Trophoblast cell (in vitro differentiated cells and primary cell): ENCODE measurements around the gene TBC1D9.
"Not testable (repeated sequence)": the region's sequence is repeated elsewhere in the genome, so short reads cannot be mapped to it uniquely, and the experiment has no call there.

Source experiments
- DNase-seq, 2 donors: peaks; one replicate each; pipeline ENCODE4 v3.0.0-alpha.2; 2016
- H2AFZ ChIP-seq: 2 replicates; pipeline ENCODE4 v1.6.1; 2013; ENCODE audit warnings: low read length, moderate library complexity, mild to moderate bottlenecking; ENCODE audit not compliant: insufficient read depth, poor library complexity
- H2AK5ac ChIP-seq: 2 replicates; pipeline ENCODE4 v1.6.1; 2013; ENCODE audit warnings: mild to moderate bottlenecking, low read length
- H2BK120ac ChIP-seq: 2 replicates; pipeline ENCODE4 v1.6.1; 2013; ENCODE audit warnings: low read length, mild to moderate bottlenecking, moderate library complexity; ENCODE audit not compliant: insufficient read depth, poor library complexity
- H2BK12ac ChIP-seq: 2 replicates; pipeline ENCODE4 v1.6.1; 2013; ENCODE audit warnings: mild to moderate bottlenecking, low read length, moderate library complexity
- H2BK5ac ChIP-seq: 2 replicates; pipeline ENCODE4 v1.6.1; 2013; ENCODE audit warnings: low read length, low read depth, moderate library complexity, mild to moderate bottlenecking; ENCODE audit not compliant: poor library complexity
- H3K14ac ChIP-seq: 2 replicates; pipeline ENCODE4 v1.6.1; 2013; ENCODE audit warnings: mild to moderate bottlenecking, low read length
- H3K18ac ChIP-seq: 2 replicates; pipeline ENCODE4 v1.6.1; 2013; ENCODE audit warnings: mild to moderate bottlenecking, low read length
- H3K23ac ChIP-seq: 2 replicates; pipeline ENCODE4 v1.6.1; 2013; ENCODE audit warnings: low read length
- H3K27ac ChIP-seq: 2 replicates; pipeline ENCODE4 v1.5.1; 2013; ENCODE audit warnings: low read depth, mild to moderate bottlenecking, inconsistent platforms, low read length, moderate library complexity
- H3K27me3 ChIP-seq: 2 replicates; pipeline ENCODE4 v1.6.1; 2013; ENCODE audit warnings: inconsistent platforms, mild to moderate bottlenecking, low read length, moderate library complexity; ENCODE audit not compliant: insufficient read depth
- H3K36me3 ChIP-seq, 2 experiments: 1 replicate in 1 of 2; 2 replicates in 1 of 2; pipeline ENCODE4 v1.6.1; 2013; ENCODE audit warnings: low read length in 2 of 2, mild to moderate bottlenecking in 2 of 2, moderate library complexity in 1 of 2; ENCODE audit not compliant: insufficient read depth in 2 of 2, control insufficient read depth in 1 of 2
- H3K4ac ChIP-seq: 2 replicates; pipeline ENCODE4 v1.6.1; 2013; ENCODE audit warnings: low read depth, mild to moderate bottlenecking, low read length, moderate library complexity
- H3K4me1 ChIP-seq, 2 experiments: 1 replicate in 1 of 2; 2 replicates in 1 of 2; pipeline ENCODE4 v1.6.1; 2013; ENCODE audit warnings: low read length in 2 of 2, mild to moderate bottlenecking in 2 of 2, moderate library complexity in 1 of 2; ENCODE audit not compliant: insufficient read depth in 2 of 2, control insufficient read depth in 1 of 2
- H3K4me2 ChIP-seq: 2 replicates; pipeline ENCODE4 v1.6.1; 2013; ENCODE audit warnings: inconsistent platforms, mild to moderate bottlenecking, low read length, moderate library complexity
- H3K4me3 ChIP-seq: 2 replicates; pipeline ENCODE4 v1.5.1; 2013; ENCODE audit warnings: mild to moderate bottlenecking, low read depth, low read length, inconsistent platforms
- H3K79me1 ChIP-seq: one replicate; pipeline ENCODE4 v1.6.1; 2013; ENCODE audit warnings: low read length
- H3K79me2 ChIP-seq: 2 replicates; pipeline ENCODE4 v1.6.1; 2013; ENCODE audit warnings: low read length, mild to moderate bottlenecking; ENCODE audit not compliant: control insufficient read depth, insufficient read depth, poor library complexity
- H3K9ac ChIP-seq: 2 replicates; pipeline ENCODE4 v1.6.1; 2013; ENCODE audit warnings: mild to moderate bottlenecking, low read length
- H3K9me3 ChIP-seq: 2 replicates; pipeline ENCODE4 v1.6.1; 2013; ENCODE audit warnings: low read depth, mild to moderate bottlenecking, control low read depth, inconsistent platforms, low read length; ENCODE audit not compliant: insufficient read depth
- H4K12ac ChIP-seq: 2 replicates; pipeline ENCODE4 v1.6.1; 2013; ENCODE audit warnings: low read depth, mild to moderate bottlenecking, low read length, moderate library complexity
- H4K8ac ChIP-seq: 2 replicates; pipeline ENCODE4 v1.6.1; 2013; ENCODE audit warnings: low read depth, mild to moderate bottlenecking, low read length, moderate library complexity
- H4K91ac ChIP-seq: one replicate; pipeline ENCODE4 v1.6.1; 2013; ENCODE audit warnings: low read depth, mild to moderate bottlenecking, low read length, moderate library complexity
- WGBS: extraction: QIAGEN DNeasy Blood & Tissue Kit; methylation state at CpG from one replicate; pipeline ENCODE4 v1.1.7; 2013; ENCODE audit warnings: missing lambda C conversion rate; ENCODE audit not compliant: insufficient read length, insufficient coverage; ENCODE audit errors: extremely low coverage; 5-methylcytosine and 5-hydroxymethylcytosine counted together

The TBC1D9 gene

DNA sequence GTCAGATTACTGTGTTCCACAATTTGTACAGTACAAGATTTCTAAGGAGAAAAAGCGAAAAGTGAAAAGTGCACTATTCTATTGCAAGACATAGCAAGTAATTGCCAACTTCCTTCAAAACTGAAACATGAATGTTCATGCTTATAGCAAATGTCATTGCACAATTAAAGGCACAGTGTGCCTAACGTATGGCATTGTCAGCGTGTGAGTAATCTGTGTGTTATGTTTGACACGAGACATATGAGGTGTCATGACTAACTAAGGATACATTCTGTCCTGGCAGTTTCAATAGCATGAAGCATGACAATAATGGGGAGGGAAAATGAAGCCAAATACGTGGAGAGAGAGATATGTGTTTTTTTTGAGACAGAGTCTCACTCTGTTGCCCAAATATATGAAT lies 33.6 kb upstream of the TBC1D9 start:
- Histone ChIP-seq H3K4me2 (no peak overlapping the region), H2BK5ac (no peak overlapping the region), H4K8ac (no peak overlapping the region), H3K27me3 (no peaks in the 10 kb centered on the region), H3K9ac (no peak overlapping the region), H4K91ac (no peak overlapping the region), H3K79me2 (no peaks in the 10 kb centered on the region), H2AFZ (no peak overlapping the region), H3K4me3 (no peak overlapping the region), H3K18ac (no peak overlapping the region), H2BK120ac (no peak overlapping the region), H2AK5ac (no peak overlapping the region), H4K12ac (no peak overlapping the region), H3K27ac (no peak overlapping the region), H3K36me3 (peaks cover 2 to 4% of the 10 kb centered on the region in 2 experiments), H2BK12ac (no peak overlapping the region), H3K9me3 (peaks cover 4% of the 10 kb centered on the region), H3K23ac (no peak overlapping the region), H3K4me1 (no peaks in the 10 kb centered on the region), H3K79me1 (no peaks in the 10 kb centered on the region), H3K14ac (no peak overlapping the region), H3K4ac (no peak overlapping the region)
- peak; percentile 80 to 93 for DNase-seq
- no CpG with 5 or more reads among the region's 5 CpGs for WGBS

DNA sequence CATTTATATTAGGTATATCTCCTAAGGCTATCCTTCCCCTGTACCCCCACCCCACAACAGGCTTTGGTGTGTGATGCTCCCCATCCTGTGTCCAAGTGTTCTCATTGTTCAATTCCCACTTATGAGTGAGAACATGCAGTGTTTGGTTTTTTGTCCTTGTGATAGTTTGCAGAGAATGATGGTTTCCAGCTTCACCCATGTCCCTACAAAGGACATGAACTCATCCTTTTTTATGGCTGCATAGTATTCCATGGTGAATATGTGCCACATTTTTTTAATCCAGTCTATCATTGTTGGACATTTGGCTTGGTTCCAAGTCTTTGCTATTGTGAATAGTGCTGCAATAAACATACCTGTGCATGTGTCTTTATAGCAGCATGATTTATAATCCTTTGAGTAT lies 26.6 kb upstream of the TBC1D9 start:
- H4K91ac ChIP-seq, H3K4me1 ChIP-seq, H4K8ac ChIP-seq, H2BK120ac ChIP-seq, H3K79me1 ChIP-seq, DNase-seq, H3K27ac ChIP-seq, H3K4me2 ChIP-seq, H3K27me3 ChIP-seq, H2BK5ac ChIP-seq, H2BK12ac ChIP-seq, H3K14ac ChIP-seq, H3K9ac ChIP-seq, H3K18ac ChIP-seq, H3K4me3 ChIP-seq, H3K36me3 ChIP-seq, H2AFZ ChIP-seq, H2AK5ac ChIP-seq, H3K4ac ChIP-seq, H4K12ac ChIP-seq, H3K79me2 ChIP-seq, H3K23ac ChIP-seq, H3K9me3 ChIP-seq: not testable (repeated sequence)

DNA sequence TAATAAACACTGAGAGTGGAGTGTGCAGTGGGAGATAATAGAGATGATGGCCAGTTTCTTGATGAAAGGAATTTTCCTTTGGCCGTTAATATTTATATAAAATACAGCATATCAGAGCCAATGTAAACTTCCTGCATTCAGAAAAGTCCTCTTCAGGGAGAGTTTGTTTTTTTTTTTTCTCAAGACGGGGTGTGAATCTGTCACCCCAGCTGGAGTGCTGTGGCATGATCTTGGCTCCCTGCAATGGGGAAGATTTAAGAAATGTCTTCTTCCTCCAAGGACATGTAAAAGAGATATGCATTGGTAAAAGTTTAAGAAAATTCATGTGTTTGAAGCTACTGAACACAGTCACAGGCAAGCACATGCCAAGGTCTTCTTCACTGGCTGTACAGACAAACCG lies 25.4 kb upstream of the TBC1D9 start:
- no peak overlapping the region for H3K4me3 ChIP-seq
- no peak overlapping the region for H3K27ac ChIP-seq
- no peaks in the 10 kb centered on the region for H3K9me3 ChIP-seq
- no peaks in the 10 kb centered on the region for H3K4me1 ChIP-seq
- no peak overlapping the region for H3K4ac ChIP-seq
- no peaks in the 10 kb centered on the region for H3K79me2 ChIP-seq
- H2BK120ac ChIP-seq: no peak overlapping the region
- no peak overlapping the region for H2AK5ac ChIP-seq
- no peak overlapping the region for H2AFZ ChIP-seq
- no peak overlapping the region for H4K91ac ChIP-seq
- no peaks in the 10 kb centered on the region for H3K36me3 ChIP-seq
- WGBS: no CpG with 5 or more reads among the region's 3 CpGs
- H3K27me3 ChIP-seq: no peaks in the 10 kb centered on the region
- H4K8ac ChIP-seq: no peak overlapping the region
- H3K79me1 ChIP-seq: no peaks in the 10 kb centered on the region
- no peak overlapping the region for H2BK5ac ChIP-seq
- DNase-seq: no peak
- no peak overlapping the region for H3K4me2 ChIP-seq
- no peak overlapping the region for H3K23ac ChIP-seq
- no peak overlapping the region for H3K9ac ChIP-seq
- no peak overlapping the region for H3K14ac ChIP-seq
- no peak overlapping the region for H3K18ac ChIP-seq
- H4K12ac ChIP-seq: no peak overlapping the region
- no peak overlapping the region for H2BK12ac ChIP-seq

DNA sequence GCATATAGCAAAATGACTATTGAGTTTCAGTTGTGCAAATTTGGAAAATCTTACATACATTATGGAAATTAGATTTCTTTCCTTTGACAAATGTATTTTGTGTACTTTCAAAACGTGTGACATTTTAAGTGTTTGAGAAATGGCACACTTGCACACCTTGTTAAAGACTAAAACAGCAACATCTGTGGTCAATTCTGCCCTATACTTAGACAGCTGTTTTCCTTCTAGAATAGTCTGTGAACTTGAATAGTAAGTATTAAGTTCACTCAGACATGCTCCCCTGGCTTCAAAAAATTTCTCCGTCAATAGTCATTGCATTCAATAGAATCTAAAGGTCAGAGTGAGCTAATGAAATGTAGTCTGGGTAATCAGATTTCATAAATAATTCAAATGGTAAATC lies 21.7 kb upstream of the TBC1D9 start:
- Histone ChIP-seq H3K36me3 (no peaks in the 10 kb centered on the region), H3K9me3 (no peaks in the 10 kb centered on the region), H3K4me1 (no peaks in the 10 kb centered on the region), H2BK12ac (no peak overlapping the region), H2BK120ac (no peak overlapping the region), H2BK5ac (no peak overlapping the region), H3K23ac (no peak overlapping the region), H3K14ac (no peak overlapping the region), H3K27ac (no peak overlapping the region), H4K91ac (no peak overlapping the region), H3K4me2 (no peak overlapping the region), H3K27me3 (no peaks in the 10 kb centered on the region), H3K4ac (no peak overlapping the region), H4K8ac (no peak overlapping the region), H3K79me1 (no peaks in the 10 kb centered on the region), H3K4me3 (no peak overlapping the region), H4K12ac (no peak overlapping the region), H3K79me2 (no peaks in the 10 kb centered on the region), H2AFZ (no peak overlapping the region), H3K9ac (no peak overlapping the region), H3K18ac (no peak overlapping the region), H2AK5ac (no peak overlapping the region)
- DNase-seq: no peak
- WGBS: no CpG with 5 or more reads among the region's 2 CpGs

DNA sequence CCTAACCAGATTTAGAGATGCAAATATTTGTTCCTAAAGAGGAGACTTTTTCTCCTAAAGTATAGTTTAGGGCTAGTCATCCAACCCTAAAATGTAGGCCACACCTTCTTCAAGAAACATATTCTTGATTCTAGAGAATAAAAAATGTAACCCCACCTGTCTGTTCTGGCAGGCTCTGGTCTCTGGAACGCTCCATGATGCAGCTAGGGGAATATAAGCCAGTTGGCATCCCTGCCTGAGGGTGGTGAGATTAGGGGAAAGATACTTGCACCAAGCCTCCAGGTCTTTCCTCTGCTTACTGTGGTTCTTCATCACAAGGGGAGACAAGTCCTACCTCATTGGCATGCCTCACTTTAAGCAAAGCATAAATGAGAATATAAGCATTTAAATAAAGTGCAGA lies 21.2 kb upstream of the TBC1D9 start:
- Histone ChIP-seq H3K14ac (no peak overlapping the region), H2AFZ (no peak overlapping the region), H3K4me1 (no peaks in the 10 kb centered on the region), H2BK120ac (no peak overlapping the region), H2AK5ac (no peak overlapping the region), H3K18ac (no peak overlapping the region), H3K27me3 (no peaks in the 10 kb centered on the region), H3K79me2 (no peaks in the 10 kb centered on the region), H3K4ac (no peak overlapping the region), H4K8ac (no peak overlapping the region), H3K27ac (no peak overlapping the region), H3K4me2 (no peak overlapping the region), H3K9me3 (no peaks in the 10 kb centered on the region), H3K4me3 (no peak overlapping the region), H4K91ac (no peak overlapping the region), H3K36me3 (no peaks in the 10 kb centered on the region), H2BK5ac (no peak overlapping the region), H4K12ac (no peak overlapping the region), H3K9ac (no peak overlapping the region), H3K79me1 (no peaks in the 10 kb centered on the region), H2BK12ac (no peak overlapping the region), H3K23ac (no peak overlapping the region)
- DNase-seq: no peak
- no CpG with 5 or more reads among the region's 1 CpG for WGBS
